ENCODE measurements around the gene WNT10A. TPM values are rescaled to one million over a fixed set of nuclear protein-coding genes. Genes with fewer than 3 reads are reported as not detected.

Gene WNT10A
- total and polyA plus RNA-seq, 9 of the 15 experiments (the other 6 are each of a cell fraction or from before 2014, with no cell fraction given) = not detected

DNA sequence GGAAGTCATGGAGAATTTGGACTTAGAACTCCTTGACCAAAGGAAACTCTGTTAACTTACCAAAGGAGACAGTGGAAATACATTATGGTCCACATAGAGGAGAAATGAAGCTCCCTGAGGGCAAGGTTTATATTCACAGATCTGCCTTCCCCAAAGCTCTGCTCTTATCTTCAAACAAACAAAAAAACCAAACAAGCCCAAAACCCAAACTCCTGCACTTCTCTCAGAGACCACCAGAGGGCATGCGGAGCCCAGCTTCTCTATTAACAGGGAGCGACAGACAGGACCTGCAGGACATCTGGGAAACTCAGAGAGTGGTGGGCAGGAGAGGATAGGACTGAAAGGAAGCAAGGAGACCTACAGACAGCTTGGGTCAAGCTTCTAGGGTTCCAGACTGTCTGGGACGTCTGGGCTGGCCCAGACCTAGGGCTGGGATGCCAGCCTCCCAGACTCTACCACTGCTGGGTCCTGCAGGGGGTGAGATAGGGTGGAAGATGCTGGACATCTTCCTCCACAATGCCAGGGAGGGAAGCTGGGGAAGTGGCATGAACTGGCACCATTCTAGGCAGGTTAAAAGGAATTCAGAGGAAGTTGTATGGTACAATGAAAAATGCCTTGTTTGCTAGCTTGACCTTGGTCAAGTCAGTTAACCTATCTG, 4.0 kb upstream of the WNT10A start:
- BruUV-seq (replicated peaks) = no TSS peak
- POLR2A ChIA-PET = interaction anchor here (0.5 to 1.1 kb wide), 3 partner anchors 12 to 32 kb away, joined by 3 to 5 read pairs (median 4); no protein-coding TSS in a partner anchor
- H3K4me1 ChIP-seq (replicated peaks in 1 of 2; ENCODE audit: control insufficient read depth in 2 of 2, insufficient read depth in 2 of 2, low read length in 2 of 2) = peaks cover 0 to 15% of the 10 kb centered on the region in 2 experiments; a peak in 3 of 5 replicates
- in situ Hi-C loops (cut with MboI) = no loop called here
- FAIRE-seq (peak; percentile 92), DNase-seq (ENCODE audit: extremely low read depth in 1 of 4, low spot score in 3 of 4) (peak; percentile 54 to 70 (median 57)), ATAC-seq (peak; percentile 76)
- H3K4me2 ChIP-seq (ENCODE audit: insufficient read depth, low read length) = no peak overlapping the region
- H3K9me1 ChIP-seq (ENCODE audit: control insufficient read depth, insufficient read depth, low read length) = no peaks in the 10 kb centered on the region
- CTCF ChIA-PET (ENCODE audit: low intra/inter-chr PET ratio) = interaction anchor here (0.6 to 1.3 kb wide), 5 partner anchors 21 to 243 kb away, joined by 3 to 5 read pairs (median 4); no protein-coding TSS in a partner anchor
- no peak overlapping the region for H3K9ac ChIP-seq (ENCODE audit: insufficient read depth in 1 of 2, low read depth in 2 of 2, low read length in 2 of 2)
- H3K27ac ChIP-seq (ENCODE audit: extremely low read depth, low read depth, low read length) = no peak overlapping the region
- H3K36me3 ChIP-seq (ENCODE audit: control insufficient read depth, insufficient read depth, low read length) = no peaks in the 10 kb centered on the region
- peaks cover 0 to 33% of the 10 kb centered on the region in 2 experiments; a peak in 3 of 5 replicates for H3K27me3 ChIP-seq (ENCODE audit: control insufficient read depth in 2 of 2, insufficient read depth in 2 of 2, low read length in 2 of 2)
- no peaks in the 10 kb centered on the region for H3K9me3 ChIP-seq (replicated peaks; ENCODE audit: control insufficient read depth, insufficient read depth, low read depth, low read length)
- peaks cover 3% of the 10 kb centered on the region; the same call in 1 of the 2 replicates for H4K20me1 ChIP-seq (replicated peaks; ENCODE audit: control insufficient read depth, insufficient read depth, low read length)
- H3K4me3 ChIP-seq = no peak overlapping the region
- H3K79me2 ChIP-seq (ENCODE audit: control insufficient read depth, insufficient read depth, low read length) = no peaks in the 10 kb centered on the region
- H2AFZ ChIP-seq (ENCODE audit: low read depth, low read length) = no peak overlapping the region
- intact Hi-C loops (cut with micrococcal nuclease) = loop anchor here (1.0 to 5.0 kb wide), 2 partner anchors 22 to 101 kb away; no protein-coding TSS in a partner anchor
- WGBS (ENCODE audit: insufficient coverage, low coverage, missing lambda C conversion rate) = 0% methylated on average over 3 of the region's 3 CpGs
- TF ChIP-seq NR0B1 (IDR thresholded peaks at IDR 0.05; ENCODE audit: partially characterized antibody) (no peak), CBX3 (IDR thresholded peaks at IDR 0.05; ENCODE audit: borderline replicate concordance in 1 of 2, low read length in 2 of 2) (peak in 1 of 2 experiments; percentile 58; a peak in 1 of 3 replicates), FOXA3 (CRISPR knock-in tag; conservative IDR thresholded peaks at IDR 0.05 in 1 of 2, IDR thresholded peaks at IDR 0.05 in 1 of 2) (peak in 1 of 2 experiments; percentile 47; a peak in 1 of 4 replicates), DEAF1 (CRISPR knock-in tag; IDR thresholded peaks at IDR 0.05) (0 out of 2 replicates have a peak, but pooled peaks have one; percentile 48), PRDM10 (IDR thresholded peaks at IDR 0.05; ENCODE audit: partially characterized antibody) (peak; percentile 57), STAG1 (CRISPR knock-in tag; IDR thresholded peaks at IDR 0.05; ENCODE audit: borderline replicate concordance) (peak; percentile 48; the same call in 1 of the 2 replicates), MAZ (CRISPR knock-in tag; conservative IDR thresholded peaks at IDR 0.05 in 1 of 2, IDR thresholded peaks at IDR 0.05 in 1 of 2) (0 out of 4 replicates have a peak, but pooled peaks of 1 of the 2 experiments have one; percentile 30), ZNF384 (IDR thresholded peaks at IDR 0.05; ENCODE audit: low read depth, low read length) (peak; percentile 52; the same call in 1 of the 2 replicates), CCAR2 (IDR thresholded peaks at IDR 0.05; ENCODE audit: low read depth, low read length) (no peak), ZNF316 (IDR thresholded peaks at IDR 0.05) (peak; percentile 77)
- TF ChIP-seq, protein P1, sequence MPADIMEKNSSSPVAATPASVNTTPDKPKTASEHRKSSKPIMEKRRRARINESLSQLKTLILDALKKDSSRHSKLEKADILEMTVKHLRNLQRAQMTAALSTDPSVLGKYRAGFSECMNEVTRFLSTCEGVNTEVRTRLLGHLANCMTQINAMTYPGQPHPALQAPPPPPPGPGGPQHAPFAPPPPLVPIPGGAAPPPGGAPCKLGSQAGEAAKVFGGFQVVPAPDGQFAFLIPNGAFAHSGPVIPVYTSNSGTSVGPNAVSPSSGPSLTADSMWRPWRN (IDR thresholded peaks at IDR 0.05; ENCODE audit: low read depth) = no peak

All from K562 (cell line).